HG02588 (cell line): ENCODE data around the gene SLC38A8.
A peak's percentile ranks its signal among the peaks of the same experiment; 100 is the strongest.

Experiments
- ATAC-seq: cut with Tn5 transposase; IDR thresholded peaks from one replicate; pipeline ENCODE4 v1.9.1; 2021; ENCODE audit warnings: mild to moderate bottlenecking, moderate library complexity; ENCODE audit not compliant: unreplicated experiment

SLC38A8 gene

DNA sequence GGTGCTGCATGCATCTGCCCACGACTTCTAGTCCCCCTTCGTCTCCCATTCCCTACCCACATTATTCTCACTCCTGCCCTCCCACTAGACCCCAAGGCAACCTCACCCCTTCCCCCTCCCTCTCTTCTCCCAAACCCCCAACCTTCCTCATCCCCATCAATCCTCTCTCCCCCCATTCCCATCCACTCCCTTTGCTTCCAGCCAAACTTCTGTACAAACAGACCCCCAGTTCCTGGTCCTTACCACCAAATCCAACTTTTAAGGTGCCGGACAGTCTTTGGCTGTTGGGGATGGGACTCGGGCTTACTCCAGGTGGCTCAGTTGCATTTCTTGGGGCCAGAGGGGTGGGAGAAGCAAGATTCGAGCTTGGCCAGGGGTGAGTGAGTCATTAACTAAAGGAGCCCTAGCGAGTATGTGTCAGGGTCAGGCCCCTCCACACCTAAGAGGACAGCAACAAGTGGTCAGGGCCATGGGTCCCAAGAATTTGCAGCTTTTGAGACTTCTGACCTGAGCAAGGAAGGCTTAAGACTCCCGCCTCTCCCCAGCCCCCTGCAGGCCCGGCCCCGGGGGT is at the start of gene SLC38A8:
Gene SLC38A8 (minus strand): TSS at position 488 of the 571 bp plus-strand sequence. CDS start 638 bp downstream, outside the sequence.
- no peak for ATAC-seq

DNA sequence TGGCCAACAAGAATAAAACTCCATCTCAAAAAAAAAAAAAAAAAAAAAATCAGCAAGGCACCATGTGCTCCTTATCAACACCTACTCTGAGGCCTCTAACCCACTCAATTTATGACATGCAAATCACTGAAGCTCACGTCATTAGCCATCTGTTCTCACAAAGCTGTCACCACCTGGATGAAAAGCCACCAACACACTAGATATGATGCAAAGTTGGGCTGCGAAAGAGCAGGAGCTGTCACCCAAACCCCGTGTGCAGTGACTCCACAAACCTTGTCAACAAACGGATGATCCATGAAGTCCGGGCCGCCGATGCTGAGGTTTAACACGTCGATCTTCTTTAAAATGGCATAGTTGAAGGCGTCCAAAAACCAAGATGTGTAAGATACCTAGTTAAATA is 48.9 kb upstream of the SLC38A8 start:
- no peak for ATAC-seq

DNA sequence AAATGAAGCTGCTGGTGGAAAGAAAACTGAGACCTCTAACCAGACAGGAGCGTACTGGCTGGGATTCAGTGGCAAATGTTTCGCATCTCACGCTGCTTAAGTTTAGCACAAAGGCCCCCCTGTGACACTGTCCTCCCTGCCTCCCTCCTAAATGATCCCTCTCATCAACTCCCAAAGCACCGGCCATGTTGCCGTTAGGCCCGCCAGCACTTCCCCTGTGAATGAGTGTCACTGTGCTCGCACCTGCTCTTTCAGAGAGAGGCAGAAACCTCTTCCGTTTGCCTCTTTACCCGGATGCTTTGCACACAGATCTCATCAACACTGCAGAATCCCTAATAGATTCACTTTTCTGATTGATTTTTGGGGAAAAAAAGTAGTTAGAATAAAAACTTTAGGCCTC is 47.6 kb upstream of the SLC38A8 start:
- no peak for ATAC-seq

DNA sequence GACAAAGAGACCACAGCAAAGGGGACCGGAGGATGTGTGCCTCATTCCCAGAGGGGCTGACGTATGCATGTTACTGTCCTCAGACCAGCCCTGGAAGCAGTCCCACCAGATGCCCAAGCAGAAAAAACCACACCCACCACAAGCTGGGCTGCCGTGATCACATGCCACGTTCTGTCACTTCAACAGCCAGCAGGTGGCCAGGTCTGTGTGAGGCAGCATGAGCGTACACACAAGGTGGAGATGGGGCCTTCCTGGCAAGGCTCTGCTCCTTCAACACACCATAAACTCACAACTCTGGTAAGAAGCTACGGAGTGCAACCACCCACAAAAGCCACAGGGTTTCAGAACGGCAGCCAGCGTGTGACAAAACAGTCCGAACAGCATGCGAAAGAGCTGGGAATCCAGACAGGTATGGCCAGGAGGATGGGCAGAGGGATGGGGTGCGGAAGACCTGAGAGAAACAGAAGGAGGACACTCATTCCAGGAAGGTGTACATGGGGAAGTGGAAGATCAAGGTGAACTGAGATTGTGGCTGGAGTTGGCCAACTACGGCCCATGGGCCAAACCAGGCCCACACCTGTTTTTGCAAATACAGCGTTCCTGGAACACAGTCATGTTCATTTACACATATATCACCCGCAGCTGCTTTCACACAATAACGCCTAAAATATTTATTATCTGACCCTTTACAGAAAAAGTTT is 46.2 kb upstream of the SLC38A8 start:
- ATAC-seq = peak; percentile 58

DNA sequence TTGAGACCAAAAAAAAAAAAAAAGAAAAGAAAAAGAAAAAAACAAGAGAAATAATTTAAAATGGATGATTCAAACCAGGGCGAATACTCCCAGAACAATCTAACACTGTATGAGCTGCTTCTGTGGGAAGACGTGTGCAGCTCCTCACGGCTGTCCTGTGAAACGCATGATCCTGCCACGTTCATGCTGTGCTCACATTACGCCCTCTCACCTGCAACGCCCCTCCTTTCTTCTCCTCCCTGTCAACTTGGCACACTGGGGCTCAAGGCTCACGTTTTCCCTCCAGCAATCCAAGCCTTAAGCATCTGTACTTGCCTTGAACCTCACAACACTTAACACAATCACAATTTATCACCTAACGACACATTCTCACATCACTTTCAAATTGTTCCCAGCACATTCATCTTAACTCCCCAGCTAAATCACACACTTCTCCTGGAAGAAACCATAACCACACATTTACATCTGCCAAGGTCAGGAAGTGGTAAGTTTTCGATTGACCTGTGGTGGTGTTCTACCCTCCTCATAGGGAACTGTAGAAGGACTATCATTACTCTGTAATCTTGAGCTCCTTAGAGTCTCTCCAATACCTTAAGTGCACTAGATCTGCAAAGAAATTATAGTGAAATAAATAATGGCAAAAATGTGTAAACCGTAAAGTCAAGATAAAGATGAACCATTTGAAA is 45.0 kb upstream of the SLC38A8 start:
- no peak for ATAC-seq

DNA sequence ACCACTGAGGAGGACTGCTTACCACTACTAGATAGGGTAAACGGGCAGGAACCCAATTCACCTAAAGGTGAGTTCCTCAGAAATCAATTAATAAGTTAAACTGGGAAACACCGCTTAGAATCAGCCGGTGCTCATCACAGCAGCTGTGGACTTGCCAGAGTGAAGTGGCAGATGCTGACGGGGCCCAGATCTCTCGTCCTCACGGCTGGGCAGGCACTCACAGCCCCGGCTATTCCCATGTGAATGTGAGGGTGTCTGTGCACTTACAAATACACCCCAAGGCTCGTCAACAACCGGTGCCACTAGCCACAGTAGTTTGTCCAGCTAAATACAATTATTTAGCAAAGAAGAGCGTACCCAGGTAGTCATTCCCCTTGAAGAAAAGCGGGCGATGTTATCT is 44.4 kb upstream of the SLC38A8 start:
- ATAC-seq = no peak

DNA sequence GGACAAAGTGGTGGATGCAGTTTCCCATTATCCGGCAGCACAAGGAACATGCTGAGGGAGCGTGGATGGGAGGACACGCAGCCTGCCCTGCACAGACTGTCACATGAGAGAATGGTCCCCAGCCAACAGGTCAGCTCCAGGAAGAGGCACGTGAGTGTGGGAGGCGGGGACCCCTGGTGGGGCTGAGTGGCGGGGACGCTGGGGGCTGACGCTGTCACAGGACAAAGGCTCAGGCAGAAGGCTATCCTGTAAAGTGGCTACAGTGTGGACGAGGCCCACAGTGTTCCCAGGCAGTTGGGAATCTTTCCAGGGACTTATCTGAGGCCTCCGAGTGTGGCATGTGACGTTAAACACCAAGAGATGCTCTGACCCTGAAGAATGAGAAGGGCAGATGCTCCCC is 43.7 kb upstream of the SLC38A8 start:
- ATAC-seq = no peak

DNA sequence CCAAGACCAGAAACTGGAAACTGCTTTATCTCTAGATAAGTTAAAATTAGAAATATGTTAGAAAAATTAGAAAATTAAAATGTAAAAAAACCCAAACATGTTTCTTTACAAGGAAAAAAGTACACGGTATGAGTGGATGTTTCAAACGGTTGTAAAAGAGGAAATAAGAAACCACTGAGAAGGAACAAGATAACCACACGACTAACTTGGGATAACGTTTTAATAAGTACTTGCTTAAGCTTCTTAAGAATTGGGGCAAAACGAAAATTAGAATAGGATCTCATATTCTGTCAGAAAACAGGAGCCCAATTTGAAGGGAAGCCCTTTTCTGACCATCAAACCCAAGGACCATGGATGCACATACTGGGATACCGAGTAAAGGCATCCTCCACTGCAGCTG is 43.2 kb upstream of the SLC38A8 start:
- no peak for ATAC-seq

DNA sequence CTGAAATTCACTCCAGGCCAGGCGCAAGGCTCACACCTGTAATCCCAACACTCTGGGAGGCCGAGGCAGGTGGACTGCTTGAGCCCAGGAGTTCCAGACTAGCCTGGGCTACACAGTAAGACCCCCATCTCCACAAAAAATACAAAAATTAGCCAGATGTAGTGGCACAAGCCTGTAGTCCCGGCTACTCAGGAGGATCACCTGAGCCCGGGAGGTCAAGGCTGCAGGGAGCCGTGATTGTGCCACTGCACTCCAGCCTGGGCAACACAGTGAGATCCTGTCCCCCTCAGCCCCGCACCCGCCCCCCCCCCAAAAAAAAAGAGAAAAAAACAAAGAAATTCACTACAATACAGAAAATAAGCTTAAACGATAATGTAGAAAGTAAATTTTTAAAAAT is 42.7 kb upstream of the SLC38A8 start:
- ATAC-seq = no peak

DNA sequence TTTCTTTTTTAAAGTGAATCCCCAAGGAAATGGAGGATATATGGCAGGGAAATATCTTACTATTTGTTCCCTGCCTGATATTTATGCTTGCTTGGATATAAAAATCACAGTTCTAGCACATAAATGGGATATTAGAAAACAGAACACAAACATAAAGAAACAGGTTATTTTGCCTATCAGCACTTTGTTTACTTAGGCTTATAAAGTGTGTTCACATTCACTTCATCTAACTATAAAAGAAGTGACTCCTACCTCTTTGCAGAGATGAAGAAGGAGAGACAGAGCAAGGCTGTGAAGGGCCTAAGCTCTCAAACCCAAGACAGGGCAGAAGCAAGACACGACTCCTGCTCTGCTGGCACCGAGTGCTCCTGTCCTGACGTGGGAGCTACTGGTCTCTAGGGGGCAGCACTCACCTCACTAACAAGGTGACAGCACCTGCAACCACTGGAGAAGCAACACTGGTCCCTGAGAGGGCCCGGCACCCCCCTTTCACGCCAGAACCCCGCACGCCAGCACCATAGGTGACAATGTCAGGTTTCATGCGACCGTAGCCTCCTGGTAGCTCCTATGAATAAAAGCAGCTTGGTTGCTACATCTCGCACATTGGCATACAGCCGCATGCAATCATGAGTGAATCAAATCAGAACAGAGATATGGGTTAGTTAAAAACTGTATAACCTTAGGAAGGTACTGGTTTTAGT is 42.1 kb upstream of the SLC38A8 start:
- ATAC-seq = no peak

DNA sequence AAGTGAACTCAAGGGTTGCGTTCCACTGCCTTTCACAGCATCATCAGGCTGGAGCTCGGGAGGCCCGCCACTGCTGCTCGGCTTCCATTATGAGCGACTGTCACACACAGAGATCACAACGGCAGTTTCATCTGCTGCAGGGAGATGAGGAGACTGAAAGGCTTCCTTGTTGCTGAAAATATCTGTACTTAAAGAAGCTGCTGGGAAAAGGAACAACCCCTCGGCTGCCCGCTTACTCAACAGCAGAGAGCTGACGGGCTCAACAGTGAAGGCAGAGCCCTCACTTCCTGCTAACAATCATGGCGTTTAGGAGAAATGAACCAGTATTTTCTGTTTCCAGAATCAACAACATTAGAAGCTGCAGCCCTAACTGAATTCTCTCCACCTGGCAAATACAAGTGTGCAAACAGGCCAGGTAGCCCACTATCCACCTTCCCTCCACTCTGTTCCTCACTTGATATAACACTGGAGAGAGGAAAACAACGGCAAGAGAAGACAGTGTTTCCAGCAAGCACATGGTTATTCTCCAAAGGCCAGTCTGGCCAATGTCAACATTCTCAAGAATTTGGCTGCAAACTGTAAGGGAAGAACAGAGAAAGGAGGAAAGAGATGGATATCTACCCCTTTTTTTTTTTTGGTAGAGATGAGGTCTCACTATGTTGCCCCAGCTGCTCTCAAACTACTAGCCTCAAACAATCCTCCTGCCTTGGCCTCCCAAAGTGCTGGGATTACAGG is 40.4 kb upstream of the SLC38A8 start:
- no peak for ATAC-seq

DNA sequence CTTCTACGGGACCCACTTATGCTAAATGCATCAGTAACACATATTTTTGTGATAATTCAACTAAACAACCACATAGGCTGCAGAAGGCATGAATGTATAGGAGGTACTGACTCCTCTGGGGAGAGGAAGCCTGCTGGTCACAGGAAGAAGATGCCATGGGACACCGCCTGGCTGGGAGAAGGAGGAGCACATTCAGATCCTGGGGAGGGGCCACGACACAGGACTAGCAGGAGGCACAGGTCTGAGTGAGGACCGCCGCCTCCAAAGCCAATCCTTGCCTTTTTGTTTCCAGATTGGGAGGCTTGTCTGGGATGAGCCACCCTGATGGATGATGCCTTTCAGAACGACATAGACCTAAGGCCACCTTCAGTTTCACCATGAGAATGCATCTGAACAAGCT is 39.5 kb upstream of the SLC38A8 start:
- no peak for ATAC-seq

DNA sequence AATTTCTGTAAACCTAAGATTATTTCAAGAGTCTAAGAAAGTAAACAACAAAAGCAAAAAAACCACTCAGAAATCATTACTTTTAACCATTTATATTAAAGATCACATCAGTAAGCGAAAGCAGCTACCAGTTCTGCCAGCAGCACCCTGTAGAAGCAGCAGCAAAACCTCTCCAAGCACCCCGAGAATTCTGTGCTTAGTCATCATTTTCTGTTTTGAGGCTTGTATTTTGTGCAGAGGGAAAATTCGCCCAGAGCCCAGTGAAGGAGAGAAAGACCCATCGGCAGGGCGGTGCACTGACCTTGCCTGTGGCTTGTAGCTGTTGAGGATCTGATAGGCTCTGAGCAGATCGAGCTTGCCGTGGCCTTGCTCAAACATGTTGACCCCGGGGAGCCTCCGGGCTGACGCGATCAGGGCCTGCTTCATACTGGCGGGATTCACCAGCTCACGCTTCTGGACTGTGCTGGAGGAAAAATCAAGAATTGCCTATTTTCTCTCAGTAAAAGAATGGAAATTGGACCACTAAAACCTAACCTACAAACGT is 38.9 kb upstream of the SLC38A8 start:
- ATAC-seq = no peak

DNA sequence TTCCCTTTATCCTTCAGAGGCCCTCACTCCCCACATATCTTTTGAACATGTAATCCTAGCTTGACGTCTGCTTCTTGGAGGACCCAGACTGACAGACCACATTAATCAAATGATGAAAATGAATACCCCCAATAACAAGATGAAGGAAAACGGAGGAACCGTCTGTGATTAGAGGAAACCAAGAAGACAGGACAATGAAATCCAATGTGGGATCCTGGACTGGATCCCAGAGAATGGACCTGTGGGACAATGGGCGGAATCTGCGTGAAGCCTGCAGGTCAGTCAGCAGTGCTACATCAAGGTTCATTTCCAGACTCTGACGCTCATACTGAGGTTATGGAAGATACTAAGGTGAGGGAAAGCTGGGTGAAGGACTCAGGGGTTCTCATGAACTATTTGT is 38.2 kb upstream of the SLC38A8 start:
- ATAC-seq = no peak

DNA sequence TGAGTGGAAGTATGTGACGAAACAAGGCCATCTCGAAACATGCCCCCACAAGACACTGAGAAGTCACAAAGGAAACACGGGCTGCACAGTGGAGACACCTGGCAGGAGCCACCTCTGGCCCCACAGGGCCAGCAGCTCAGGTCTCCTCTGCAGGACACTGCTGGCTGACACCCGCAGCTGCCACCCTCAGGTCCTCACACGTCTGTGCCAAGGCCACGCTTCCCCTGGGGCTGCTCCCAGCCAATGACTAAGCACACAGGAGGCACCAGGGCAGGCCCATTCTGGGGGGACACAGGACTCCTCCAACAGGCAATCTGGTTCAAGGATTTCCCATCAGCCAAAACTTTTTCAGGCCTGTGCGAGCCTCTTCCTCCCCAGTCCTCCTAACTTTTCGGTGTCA is 37.8 kb upstream of the SLC38A8 start:
- no peak for ATAC-seq

DNA sequence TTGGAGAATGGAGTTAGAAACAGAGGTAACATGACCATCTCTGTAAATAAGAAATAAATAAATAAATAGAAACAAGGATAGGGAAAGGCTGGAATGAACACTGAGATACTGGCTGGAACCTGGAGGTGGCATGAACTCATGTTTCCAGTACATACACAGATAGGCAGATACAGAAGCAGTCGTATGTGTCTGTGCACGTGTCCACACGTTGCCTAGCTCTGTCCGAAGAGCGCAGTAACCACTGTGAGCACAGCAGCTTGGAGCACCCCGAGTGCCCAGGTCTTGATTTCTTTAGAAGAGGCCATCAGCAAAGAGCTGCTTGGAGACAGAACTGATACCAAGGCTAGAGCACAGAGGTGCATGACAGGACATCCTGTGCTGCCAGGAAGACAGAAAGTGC is 37.1 kb upstream of the SLC38A8 start:
- no peak for ATAC-seq

DNA sequence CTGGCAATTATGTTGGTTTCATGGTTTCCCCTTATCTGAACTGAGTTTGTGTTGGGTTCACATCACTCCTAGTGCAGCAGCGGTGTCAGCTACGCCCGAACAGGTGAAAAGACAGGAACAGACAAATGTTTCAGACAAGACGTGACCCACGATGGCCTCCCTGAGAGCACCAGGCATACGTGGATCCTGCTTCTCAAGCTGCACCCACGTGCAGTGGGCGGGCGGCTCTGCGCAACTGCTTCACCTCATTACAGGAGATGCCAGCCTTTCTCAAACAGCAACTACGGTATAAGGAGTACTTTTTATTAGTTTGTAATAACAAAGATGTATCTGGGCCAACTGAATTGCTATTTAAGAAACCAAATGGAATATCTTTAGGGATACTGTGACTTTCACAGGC is 32.8 kb upstream of the SLC38A8 start:
- ATAC-seq = no peak

DNA sequence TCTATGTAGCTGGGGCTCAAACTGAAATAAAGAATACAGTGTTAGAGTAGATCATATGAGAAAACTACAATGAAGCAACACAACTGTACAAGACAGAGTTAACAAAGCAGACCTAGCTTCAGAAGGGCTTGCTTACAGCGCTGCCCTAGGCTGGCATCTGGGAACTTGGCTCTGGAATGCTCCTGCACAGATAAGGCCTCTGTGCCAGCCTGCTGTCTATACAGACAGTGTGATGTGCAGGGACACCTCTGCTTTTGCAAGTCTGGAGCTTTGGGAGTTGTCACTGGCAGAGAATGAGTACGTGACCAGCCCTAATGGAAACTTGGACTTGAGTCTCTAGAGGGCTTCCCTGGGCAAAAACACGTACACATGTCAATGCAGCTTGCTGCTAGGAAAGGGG is 32.1 kb upstream of the SLC38A8 start:
- no peak for ATAC-seq

DNA sequence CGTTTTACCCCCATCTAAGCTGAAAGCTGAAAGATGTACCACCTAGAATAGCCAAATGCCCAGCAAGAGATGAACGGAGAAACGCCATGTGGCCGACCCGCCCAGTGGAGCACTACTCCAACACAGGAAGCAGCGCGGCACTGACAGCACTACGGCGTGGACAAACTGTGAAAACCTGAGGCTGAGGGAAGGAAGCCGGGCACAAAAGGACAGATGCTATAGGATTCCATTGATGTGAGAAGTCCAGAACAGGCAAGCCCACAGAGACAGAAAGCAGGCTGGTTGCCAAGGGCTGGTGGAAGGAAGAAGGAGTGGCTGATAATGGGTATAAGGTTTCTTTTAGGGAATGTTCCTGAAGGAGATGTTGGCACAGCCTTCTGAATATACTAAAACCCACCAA is 29.4 kb upstream of the SLC38A8 start:
- no peak for ATAC-seq

DNA sequence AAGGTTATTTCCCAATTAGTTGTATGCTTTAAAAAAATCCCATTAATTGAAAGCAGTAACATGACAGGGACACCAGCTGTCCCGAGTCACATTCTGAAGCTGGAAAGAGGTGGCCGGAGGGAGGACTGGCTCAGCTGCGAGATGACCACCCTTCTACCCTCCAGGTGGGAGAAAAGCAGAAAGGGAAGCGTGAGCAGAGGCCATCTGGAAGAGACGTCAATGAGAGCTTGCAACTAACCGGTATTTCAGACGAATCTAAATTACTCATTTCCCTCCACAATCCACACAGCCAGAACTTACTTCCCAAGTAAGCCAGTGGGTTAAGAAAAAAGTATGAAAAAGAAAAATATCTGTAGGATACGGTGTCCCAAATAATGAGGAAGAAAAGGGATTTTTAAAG is 28.5 kb upstream of the SLC38A8 start:
- no peak for ATAC-seq

DNA sequence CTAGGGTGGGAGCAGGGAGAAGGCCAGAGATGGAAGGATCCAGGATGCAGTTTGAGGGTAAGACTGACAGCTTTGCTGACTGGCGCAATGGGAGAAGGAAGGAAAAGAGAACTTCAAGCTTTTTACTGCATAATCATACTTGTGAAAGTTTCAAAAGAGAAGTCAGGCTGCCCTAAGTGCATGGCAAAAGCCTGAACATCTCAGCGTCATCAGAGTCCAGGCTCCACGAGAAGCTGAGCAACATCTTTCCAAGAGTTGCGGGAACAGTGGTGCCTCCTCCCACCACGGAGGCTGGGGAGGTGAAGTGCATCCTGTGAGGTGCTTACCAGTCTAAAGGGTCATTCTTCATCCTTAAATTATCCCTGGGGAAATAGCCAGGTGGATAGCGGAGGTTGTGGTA is 26.9 kb upstream of the SLC38A8 start:
- ATAC-seq = no peak
